GM18868 (cell line): ENCODE data around the gene FAM229B.
A peak's percentile ranks its signal among the peaks of the same experiment; 100 is the strongest.
"Not testable (repeated sequence)": the region's sequence is repeated elsewhere in the genome, so short reads cannot be mapped to it uniquely, and the experiment has no call there.

Source experiments
- ATAC-seq: cut with Tn5 transposase; IDR thresholded peaks from one replicate; pipeline ENCODE4 v1.9.1; 2021; ENCODE audit warnings: mild to moderate bottlenecking, moderate library complexity; ENCODE audit not compliant: unreplicated experiment

The FAM229B gene, protein sequence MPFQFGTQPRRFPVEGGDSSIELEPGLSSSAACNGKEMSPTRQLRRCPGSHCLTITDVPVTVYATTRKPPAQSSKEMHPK

DNA sequence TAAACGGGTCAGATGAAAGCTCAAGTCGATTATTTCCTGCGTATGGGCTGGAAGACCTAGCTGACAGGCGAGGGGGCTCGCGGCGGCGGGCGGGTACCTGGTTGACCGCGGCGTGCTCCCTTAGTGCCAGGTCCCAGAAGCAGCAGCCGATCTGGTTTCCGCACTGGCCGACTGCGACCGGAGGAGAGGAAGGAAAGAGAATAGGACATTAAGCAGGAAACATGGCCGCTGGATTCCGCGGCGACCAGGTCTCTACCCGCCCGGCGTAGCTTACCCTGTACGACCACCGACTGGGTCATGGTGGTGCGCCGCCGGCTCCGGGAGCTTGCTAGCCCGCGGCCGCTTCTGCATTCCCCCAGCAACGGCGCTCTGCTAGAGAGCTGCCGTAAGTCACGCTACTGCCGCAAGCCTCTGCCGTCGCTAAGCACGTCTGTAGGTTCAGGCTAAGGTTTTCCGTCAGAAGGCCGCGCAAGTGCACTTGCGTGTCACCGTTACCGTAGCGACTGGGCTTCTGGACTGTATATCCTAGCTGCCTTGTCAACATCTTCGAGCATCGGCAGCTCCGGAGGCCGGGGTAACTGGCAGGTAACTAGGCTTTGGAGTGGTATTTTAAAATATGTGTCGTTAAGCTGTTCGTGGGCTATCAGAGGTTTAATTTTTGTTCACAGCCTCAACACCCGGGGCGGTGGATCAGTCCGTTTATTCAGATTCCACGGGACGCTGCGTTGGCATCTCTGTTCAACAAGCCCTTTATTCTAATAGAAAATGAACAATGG, at the start of gene FAM229B, which contains the start of gene TUBE1:
Gene FAM229B (plus strand): TSS at position 456 of the 776 bp plus-strand sequence. CDS start 11,693 bp downstream, outside the sequence.
Gene TUBE1 (minus strand): TSS at position 347 of the 776 bp plus-strand sequence. CDS start 48 bp downstream, at position 299.
- peak; percentile 98 for ATAC-seq

DNA sequence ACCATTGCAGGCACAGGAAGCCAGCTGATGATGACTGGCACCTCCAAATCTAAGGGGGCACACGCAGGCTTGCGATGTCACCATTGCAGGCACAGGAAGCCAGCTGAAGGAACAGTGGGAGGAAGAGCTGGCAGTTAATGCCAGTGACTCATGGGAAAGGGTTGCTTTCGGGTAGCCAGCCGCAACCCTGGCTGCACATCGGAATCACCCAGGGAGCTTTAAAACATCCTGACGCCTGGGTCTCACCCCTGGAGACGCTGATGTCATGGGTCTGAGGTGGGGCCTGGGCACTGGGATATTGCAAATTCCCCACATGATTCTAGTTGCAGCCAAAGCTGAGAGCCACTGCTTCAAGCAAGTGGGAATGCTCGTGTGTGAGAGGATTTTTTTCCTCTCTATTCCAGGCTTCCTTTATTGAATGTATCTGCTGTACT, 49.6 kb upstream of the FAM229B start:
- ATAC-seq: no peak

DNA sequence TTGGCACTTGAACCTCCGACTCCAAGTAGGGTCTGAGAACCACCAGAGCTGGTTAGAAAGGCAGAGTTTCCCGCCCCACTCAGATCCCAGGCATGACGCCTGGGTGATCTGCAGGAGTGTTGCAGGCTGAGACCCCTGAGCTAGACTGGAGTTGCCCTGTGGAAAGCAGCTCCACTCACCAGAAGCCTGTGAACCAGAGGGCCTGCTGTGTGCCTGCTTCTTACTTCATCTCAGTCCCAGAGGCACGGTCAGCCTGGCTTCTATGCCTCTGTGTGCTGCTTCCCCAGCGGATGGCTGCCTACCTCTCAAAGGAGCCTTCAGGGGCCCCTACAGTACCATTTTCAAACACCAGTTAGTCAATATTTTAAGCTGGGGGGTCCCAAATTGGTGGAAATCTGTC, 49.1 kb upstream of the FAM229B start:
- no peak for ATAC-seq

DNA sequence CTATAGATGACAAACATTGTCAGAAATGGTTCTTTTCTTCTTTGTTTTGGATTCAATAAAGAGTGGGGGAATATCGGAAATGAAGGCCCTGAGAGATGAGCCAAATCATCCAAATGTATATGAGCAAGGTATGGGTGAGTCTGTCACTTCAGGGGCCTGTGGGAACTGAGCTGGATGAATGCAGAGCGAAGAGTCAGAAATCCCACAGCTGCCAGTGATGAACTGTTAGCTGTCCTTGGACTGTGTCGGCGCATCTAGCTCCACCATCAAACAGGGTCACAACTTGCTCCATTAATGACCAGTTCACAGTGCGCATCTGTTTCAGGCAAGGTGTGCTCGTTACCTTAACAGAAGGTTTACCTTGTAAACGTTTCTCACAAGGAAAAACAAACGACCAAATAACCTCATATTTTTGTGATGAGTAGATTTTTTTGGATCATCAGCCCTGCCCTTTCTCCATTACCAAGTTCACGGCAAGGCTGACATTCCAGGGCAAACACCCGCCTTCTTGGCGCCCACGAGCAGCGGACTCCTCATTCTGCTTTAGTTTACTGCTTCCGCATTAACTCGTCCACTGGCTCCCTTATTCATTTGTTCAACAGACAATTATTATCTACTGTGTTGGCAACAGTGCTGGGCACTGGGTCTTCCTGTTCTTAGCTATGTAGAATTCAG, 48.5 kb upstream of the FAM229B start:
- ATAC-seq: no peak

DNA sequence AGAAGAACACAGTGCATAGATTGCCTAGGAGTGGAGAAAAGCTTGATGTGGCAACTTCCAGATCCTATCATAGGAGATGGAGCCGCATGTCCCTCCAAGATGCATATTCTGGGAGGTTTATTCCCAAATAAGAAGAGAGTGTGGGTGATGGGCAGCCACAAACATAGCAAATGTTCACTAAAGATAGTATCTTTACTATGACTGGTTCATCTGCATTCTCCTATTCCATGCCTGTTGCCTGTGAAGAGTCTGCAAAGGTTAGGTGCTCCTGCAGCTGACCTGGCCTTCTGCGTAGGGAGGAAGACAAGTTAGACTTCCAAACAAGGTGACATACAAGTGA, 48.0 kb upstream of the FAM229B start:
- ATAC-seq: no peak

DNA sequence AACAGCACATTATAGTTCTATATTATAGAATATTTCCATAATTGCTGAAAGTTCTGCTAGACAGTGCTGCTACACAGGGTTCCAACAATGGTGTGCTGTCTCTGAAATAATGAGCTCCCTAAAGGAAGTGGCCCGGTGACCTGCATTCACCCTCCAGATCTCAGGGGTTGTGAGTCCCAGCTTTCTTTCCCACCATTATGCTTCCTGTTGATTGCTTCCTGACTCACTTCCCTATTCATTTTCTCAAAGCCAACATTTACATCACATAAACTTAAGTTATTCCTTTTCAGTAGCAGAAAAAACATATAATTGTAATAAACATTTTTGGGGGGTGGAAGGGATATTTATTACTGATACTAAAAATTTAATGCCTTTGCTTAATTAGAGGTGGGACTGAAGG, 46.4 kb upstream of the FAM229B start:
- ATAC-seq: no peak

DNA sequence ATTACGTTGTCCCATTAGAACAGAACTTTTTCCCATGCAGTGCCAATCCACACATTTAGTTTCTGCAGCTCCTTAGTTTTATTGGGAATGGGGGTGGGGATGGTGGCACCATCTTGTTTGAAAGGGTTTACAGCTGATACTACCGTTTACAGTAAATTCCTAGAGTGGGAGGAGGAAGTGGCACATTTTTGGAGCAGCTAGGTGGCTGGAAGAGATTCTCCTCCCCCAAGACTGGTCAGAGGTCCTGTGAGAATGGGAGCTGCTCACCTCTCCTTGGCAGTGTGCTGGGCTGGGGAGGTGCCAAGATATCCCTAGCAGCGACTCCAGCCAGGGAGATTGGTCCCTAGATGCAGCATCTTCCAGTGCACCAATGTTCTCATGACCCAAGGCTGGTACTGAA, 45.9 kb upstream of the FAM229B start:
- ATAC-seq: no peak

DNA sequence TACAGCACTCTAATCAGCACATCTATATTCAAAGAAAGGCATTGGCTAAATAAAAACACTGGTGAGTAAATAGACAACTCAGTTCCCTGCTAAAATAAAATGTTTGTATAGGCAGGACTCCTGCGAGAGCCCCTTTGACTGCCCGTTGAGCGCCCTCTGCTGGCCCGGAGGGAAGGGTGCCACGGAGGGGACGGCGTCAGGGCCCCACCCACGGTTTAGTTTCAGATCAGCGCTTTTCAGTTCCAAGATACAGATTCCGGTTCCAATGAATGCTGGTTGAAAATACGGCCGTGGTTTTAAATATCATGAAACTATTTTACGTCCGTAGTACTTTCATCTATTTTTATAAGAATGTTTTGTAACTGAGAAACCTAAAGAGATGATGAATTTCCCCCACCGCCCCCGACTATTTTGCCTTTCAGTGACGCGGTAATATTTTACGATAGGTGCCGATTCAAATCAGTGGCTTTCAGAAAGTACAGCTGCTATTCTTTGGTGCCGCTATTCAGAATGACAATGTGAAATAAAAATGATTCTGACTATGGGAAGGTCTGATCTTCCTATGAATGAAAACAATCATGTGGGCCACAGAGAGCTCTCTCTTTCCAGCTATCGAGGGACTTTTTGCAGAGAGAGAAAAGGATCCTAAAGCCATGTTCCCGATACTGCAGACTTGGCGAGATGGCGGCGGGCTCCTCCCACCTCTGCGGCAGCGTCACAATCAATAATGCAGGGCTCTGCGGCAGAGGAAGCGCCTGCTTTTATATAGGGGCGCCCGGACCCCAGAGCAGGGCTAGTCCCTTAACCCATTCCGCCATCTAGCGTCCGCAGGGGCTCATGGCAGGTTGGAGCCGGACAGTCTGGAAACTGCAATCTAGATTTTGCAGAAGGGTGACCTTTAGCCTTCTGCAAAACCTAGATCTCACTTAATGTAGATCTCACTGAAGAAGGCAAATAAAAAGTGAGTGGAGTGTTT, 44.1 kb upstream of the FAM229B start:
- peak; percentile 90 for ATAC-seq

DNA sequence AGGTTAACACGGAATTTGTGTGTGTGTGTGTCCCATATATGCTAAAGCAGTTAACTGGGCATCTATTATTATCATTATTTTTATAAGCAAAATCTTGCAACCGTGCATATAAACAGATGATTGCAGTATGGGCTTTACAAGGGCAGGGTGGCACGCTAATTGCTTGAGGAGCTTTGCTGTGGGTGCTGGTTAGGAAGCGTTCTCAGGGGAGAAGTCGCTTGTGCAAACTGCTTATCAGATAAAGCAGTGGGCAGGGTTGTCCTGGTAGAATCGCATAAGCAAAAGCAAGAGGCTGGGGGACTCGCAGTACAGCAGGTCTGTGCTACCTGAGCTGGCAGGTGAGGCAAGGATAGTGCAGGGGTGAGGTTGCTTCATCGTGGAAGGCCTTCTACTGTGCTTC, 43.2 kb upstream of the FAM229B start:
- ATAC-seq: no peak

DNA sequence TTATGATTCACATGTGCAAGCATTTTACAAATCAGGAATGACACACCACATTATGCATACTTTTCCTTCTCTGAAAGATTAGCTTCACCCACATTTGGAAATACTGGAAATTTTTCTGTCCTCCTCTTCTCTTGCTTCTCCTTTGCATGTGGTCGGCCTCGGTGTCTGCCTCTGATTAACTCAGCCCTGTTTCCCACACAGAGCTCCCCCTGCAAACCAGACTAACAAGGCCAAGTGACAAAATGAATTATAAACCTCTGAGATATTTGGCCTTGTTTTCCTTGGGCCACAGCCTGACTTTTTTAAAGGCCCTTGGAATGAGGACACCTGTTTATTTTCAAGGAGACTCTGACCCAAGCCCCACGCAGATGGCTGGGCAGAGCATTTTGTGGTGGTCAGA, 42.5 kb upstream of the FAM229B start:
- no peak for ATAC-seq

DNA sequence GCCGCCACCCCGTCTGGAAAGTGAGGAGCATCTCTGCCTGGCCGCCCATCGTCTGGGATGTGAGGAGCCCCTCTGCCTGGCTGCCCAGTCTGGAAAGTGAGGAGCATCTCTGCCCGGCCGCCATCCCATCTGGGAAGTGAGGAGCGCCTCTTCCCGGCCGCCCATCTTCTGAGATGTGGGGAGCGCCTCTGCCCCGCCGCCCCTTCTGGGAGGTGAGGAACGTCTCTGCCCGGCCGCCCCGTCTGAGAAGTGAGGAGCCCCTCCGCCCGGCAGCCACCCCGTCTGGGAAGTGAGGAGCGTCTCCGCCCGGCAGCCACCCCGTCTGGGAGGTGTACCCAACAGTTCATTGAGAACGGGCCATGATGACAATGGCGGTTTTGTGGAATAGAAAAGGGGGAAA, 39.9 kb upstream of the FAM229B start:
- ATAC-seq: not testable (repeated sequence)

DNA sequence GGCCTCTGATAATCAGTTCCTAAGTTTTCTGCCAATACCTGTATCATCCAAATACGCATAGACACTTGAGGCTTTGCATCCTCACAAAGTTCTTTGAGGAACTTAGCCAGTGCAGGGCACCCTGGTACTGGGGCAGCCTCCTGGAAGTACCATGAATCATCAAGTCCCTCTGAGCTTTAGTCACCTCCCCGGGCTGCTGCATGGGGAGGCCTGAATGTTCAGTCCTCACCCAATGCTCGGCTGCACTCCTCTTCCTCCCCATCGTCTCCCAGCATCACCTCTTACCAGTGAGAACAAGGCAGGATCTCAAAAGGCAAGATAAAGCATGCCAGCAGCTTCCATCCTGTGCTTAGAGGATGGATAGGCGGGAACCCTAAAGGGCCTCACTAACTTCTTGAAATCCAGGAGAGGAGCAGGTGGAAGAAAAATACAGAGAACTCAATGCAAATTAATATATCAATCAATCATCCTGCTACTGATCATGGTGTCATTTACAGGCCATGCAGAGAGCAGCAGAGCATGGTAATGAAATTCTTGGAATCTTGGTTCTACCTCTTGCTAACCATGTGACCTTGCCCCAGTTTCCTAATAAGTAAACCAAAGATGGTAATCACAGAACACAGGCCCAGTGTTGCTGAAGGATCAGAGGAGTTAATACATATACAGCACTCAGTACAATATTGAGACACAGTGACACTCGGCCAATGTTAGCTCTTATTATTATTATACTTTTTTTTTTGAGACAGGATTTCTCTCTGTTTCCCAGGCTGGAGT, 38.2 kb upstream of the FAM229B start:
- no peak for ATAC-seq

DNA sequence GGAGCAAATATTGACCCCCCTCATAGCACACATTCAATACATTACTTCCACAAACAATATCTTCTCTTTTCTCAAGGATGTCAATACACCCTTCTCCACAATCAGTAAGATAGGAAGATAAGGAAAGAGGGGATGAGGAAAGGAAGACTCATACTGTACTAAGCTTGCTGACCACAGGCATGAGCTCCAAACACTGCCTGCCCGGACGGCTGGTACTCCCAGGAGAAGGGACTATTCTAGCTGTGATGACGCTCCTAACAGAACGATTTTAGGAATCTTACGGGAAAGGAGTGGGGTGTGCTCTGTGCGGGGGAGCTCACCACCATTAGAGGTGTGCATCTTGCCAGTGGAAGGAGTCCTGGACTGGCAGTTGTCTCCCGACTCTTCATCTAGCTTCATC, 37.4 kb upstream of the FAM229B start:
- ATAC-seq: no peak

DNA sequence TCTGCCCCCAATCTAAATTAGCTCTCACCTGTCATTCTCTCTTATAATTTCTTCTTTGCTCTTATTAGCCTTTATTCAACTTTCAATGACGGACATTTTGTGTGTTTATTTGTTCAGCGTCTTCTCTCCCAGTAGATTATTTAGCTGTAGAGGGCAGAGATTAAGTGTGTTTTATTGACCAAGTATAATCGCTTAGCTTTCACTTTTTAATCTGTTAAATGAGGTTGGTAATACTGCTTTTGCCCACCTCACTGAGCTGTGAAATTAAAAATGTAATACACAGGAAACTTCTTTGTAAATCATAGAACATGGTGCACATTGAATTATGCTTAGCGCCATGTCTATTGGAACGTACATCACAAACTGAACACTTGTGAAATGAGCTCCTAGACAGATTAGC, 37.0 kb upstream of the FAM229B start:
- ATAC-seq: no peak

DNA sequence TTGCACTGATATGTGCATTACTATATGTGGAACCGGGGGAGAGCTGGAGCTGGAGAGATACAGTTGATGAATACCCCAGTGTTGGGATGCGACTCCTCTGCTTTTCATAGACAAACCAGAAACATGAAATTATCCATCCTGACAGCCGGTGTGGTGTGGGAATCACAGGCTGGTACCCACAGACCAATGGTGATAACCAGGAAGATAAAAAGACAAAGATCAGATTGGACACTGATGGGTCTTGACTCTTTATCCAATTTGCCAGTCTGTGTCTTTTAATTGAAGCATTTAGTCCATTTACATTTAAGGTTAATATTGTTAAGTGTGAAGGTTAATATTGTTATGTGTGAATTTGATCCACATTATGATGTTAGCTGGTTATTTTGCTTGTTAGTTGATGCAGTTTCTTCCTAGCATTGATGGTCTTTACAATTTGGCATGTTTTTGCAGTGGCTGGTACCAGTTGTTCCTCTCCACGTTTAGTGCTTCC, 36.1 kb upstream of the FAM229B start:
- not testable (repeated sequence) for ATAC-seq

DNA sequence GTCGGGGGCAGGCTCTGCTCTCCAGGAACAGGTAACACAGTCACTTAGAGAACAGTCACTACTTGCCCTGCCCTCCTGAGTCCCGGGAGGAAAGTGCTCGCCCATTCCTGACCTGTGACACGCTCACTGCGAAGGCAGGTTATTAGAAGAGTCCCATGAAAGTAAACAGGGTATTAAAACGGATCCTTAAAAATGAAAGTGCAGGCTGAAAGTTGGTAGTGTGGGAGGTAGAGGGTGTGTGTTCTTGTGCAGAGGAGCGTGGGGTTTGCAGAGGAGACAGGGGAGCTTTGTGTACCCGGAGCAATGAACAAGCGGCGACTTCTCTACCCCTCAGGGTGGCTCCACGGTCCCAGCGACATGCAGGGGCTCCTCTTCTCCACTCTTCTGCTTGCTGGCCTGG, 33.4 kb upstream of the FAM229B start, which contains the start of gene CCN6:
Gene CCN6 (plus strand): TSS at position 104 of the 400 bp plus-strand sequence. CDS start 254 bp downstream, at position 358.
- ATAC-seq: no peak

DNA sequence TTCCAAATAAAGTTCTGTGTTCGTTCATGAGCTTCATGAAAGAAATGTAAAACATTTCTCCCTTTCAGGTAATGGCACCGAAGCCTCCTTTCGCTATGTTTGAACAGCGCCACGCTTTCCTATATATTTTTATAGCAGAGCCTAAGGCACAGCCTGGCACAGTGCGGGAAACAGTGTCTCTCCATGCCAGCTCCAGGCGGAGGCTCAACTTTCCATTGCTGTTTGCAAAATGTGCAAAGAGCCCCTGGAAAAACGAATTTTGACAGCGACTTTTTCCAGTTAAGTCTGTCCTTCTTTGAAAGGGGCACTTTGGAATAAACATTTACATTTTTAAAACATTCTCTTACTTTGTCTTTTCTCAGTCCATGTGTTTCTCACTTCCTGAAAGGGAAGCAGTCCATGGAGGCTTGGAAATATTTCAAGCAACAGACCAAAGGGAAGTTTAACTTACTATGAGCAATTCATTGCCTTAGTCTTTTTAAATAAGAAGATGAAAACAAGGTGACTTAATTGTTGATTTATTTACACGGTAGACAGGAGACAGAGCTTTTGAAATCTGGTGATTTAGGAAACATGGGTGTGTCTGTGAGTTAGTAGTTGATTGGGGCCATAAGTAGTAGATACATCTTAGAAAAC, 32.7 kb upstream of the FAM229B start:
- no peak for ATAC-seq

DNA sequence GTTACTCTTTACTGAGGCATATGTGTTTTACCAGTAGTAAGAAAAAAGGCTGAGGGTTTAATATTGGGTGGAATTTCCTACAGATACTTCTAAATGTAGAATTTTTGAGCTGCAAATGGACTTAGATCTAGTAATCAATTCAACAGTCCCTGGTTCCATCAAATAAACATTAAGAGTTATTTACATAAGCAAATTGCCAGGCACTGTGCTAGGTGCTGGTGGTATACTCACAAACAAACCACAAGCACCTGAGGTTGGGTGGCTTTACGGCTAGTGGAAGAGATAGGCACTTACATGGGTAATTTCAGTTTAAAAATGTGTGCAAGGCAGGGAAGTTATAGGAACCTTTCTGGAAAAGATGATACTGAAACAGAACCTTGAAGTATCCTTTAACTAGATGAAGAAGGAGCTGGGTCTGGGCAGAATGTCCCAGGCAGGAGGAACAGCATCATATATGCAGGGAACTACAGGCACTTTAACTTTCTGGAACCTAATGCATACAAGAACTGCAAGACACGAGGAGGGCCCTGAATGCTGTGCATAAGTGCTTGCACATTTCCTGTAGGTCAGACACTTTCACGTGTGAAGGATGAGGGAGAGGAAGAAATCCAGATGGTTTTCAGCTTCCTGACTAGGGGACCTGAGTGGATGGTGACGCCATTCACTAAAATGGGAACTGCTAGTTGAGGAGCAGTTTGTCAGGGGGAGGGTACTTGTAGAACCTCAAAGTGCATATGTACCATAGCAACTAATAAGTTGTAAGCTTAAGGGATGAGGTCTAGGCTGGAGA, 29.0 kb upstream of the FAM229B start:
- no peak for ATAC-seq

DNA sequence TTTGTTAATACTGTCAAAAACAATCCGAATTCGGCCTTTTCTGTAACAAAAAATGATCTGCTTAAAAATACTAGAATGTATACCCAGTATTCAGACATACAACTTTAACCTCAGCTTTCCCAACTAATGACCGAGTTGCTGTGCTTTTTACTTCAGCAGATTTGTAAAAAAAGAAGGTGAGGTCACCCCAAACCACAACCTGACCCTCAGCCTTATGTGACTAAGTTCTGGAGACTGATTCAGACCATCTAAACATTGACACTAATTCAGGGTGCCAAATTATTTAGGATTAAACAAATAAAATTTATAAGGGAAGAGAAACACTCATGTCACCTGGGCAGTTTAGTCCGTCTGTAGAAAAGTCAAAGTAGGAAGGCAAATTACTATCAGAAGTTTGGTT, 25.8 kb upstream of the FAM229B start:
- ATAC-seq: no peak
